ENCODE measurements around the gene THSD4.

THSD4 gene

DNA sequence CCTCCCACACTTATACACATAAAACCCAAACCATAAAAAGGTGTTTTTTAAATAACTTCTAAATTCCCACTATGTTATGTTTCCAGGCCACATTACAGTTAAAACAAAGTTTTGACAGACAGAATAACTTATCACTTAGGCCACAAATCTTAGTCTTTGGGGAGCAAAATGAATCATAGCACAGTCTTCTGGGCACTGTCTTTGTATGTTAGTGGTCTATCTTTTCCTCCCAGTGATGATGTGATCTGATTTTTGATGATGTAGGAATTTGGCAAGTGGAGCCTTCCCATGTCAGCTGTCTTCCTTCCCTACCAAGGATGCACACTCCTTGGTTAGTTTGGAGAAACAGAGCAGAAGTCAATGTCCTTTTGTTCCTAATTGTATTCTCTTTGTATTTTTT is 67.3 kb downstream of the THSD4 start:
- DNase-seq (ENCODE audit: low spot score): no peak
- no peak for TF ChIP-seq CTCF (IDR thresholded peaks at IDR 0.05; ENCODE audit: extremely low read depth, missing control alignments)

GRCh38 chr15:71183063-71183462 is 67.8 kb downstream of the THSD4 start:
- DNase-seq (ENCODE audit: low spot score): no peak
- TF ChIP-seq CTCF (IDR thresholded peaks at IDR 0.05; ENCODE audit: extremely low read depth, missing control alignments): no peak

DNA sequence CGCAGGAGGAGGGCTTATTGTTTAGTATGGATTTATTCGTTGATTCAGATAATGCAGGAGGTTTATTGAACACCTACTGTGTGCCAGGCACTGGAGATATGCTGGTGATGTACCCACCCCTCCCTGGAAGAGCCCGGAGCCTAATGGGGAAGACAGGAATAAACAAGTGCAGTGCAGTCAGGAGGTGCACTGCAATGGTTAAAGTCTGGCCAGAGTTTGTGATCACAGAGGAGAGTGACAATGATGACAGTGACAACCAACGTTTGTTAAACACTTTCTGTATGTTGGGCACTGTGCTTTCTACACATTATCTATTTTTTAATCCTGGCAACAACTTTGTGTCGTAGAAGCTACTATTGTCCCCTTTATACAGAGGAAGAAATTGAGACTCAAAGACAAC is 70.4 kb downstream of the THSD4 start:
- TF ChIP-seq CTCF (IDR thresholded peaks at IDR 0.05; ENCODE audit: extremely low read depth, missing control alignments): no peak
- no peak for DNase-seq (ENCODE audit: low spot score)

GRCh38 chr15:71186267-71186666 is 71.0 kb downstream of the THSD4 start:
- no peak for DNase-seq (ENCODE audit: low spot score)
- no peak for TF ChIP-seq CTCF (IDR thresholded peaks at IDR 0.05; ENCODE audit: extremely low read depth, missing control alignments)

DNA sequence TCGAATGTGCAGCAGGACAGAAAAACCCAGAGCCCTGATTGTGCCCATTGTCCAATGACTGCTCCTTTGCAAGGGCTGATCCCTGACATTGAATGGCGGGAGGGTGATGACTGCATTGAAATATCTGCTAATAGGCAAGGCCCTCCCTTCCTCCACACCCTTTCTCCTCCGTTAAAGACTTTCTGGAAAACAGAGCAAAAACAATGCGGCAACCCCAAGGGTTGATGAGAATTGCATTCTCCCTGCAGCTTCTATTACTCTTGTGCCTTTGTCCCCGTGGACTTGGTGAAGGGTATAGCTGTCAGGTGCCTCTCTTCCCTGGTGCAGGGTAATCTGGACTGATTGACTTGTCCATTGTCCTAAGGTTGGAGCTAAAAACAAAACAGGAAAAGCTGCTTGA is 71.8 kb downstream of the THSD4 start:
- TF ChIP-seq CTCF (IDR thresholded peaks at IDR 0.05; ENCODE audit: extremely low read depth, missing control alignments): no peak
- no peak for DNase-seq (ENCODE audit: low spot score)

- no peak for TF ChIP-seq CTCF (IDR thresholded peaks at IDR 0.05; ENCODE audit: extremely low read depth, missing control alignments)
- DNase-seq (ENCODE audit: low spot score): no peak
Measured at GRCh38 chr15:71187526-71187925, 72.3 kb downstream of the THSD4 start.

DNA sequence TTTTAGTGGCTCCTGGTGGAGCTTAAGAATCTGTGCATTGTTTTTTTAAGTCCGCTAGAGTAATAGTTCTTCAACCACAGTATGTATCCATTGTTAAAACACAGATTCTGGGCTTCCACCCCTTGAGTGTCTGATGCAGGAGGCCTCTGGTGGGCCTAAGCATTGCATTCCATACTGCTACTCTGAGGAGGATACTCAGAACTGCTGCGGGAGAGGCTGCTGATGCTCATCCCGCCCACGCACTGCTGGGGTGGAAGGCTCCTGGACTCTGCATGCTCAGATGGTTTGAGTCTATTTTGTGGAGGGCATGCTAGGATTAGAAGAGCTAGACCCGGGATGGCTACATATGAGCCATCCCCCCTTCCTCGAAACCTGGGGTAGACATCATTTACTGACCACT is 74.4 kb downstream of the THSD4 start:
- no peak for DNase-seq (ENCODE audit: low spot score)
- no peak for TF ChIP-seq CTCF (IDR thresholded peaks at IDR 0.05; ENCODE audit: extremely low read depth, missing control alignments)

Measured in GM20000 (cell line).